GM23338 (cell line): Measurements from ENCODE around the gene RAP1GAP.

Experiments used
- ETS1 ChIP-seq: IDR thresholded peaks from 2 replicates; pipeline ENCODE4 v1.6.1; 2016; ENCODE audit warnings: antibody characterized with exemption
- EZH2 ChIP-seq: fragments of 200-600 bp; sonication (generic); IDR thresholded peaks from one replicate; pipeline ENCODE4 v1.8.0; 2017; ENCODE audit warnings: antibody characterized with exemption, mild to moderate bottlenecking, low read depth; ENCODE audit not compliant: unreplicated experiment
- EZH2phosphoT487 ChIP-seq: fragments of 200-600 bp; sonication (generic); IDR thresholded peaks from one replicate; pipeline ENCODE4 v1.8.1; 2018; ENCODE audit warnings: antibody characterized with exemption; ENCODE audit not compliant: unreplicated experiment
- POLR2AphosphoS5 ChIP-seq: IDR thresholded peaks from 2 replicates; pipeline ENCODE4 v1.6.1; 2016; ENCODE audit warnings: antibody characterized with exemption, low read depth
- STAT1 ChIP-seq: IDR thresholded peaks from one replicate; pipeline ENCODE4 v1.6.1; 2016; ENCODE audit warnings: antibody characterized with exemption; ENCODE audit not compliant: unreplicated experiment
- TF ChIP-seq, protein P1 (sequence below), 2 experiments: fragments of 200-600 bp in 1 of 2; sonication (generic) in 1 of 2; conservative IDR thresholded peaks; 2 replicates each; pipeline versions ENCODE4 v1.5.1 to v1.6.1; 2016 to 2017; ENCODE audit warnings: antibody characterized with exemption in 2 of 2, low read depth in 2 of 2, mild to moderate bottlenecking in 2 of 2, moderate library complexity in 1 of 2
- TF ChIP-seq, protein P2 (sequence below): IDR thresholded peaks from one replicate; pipeline ENCODE4 v1.6.1; 2018; ENCODE audit warnings: antibody characterized with exemption; ENCODE audit not compliant: unreplicated experiment
- TF ChIP-seq, protein P3 (sequence below): fragments of 250-450 bp; sonication (Bioruptor Pico); IDR thresholded peaks from 2 replicates; pipeline ENCODE4 v1.5.0; 2020; ENCODE audit warnings: mild to moderate bottlenecking, moderate library complexity

GRCh38 chr1:21587602-21587953 is 81.6 kb downstream of the RAP1GAP start:
- TF ChIP-seq, protein P1, sequence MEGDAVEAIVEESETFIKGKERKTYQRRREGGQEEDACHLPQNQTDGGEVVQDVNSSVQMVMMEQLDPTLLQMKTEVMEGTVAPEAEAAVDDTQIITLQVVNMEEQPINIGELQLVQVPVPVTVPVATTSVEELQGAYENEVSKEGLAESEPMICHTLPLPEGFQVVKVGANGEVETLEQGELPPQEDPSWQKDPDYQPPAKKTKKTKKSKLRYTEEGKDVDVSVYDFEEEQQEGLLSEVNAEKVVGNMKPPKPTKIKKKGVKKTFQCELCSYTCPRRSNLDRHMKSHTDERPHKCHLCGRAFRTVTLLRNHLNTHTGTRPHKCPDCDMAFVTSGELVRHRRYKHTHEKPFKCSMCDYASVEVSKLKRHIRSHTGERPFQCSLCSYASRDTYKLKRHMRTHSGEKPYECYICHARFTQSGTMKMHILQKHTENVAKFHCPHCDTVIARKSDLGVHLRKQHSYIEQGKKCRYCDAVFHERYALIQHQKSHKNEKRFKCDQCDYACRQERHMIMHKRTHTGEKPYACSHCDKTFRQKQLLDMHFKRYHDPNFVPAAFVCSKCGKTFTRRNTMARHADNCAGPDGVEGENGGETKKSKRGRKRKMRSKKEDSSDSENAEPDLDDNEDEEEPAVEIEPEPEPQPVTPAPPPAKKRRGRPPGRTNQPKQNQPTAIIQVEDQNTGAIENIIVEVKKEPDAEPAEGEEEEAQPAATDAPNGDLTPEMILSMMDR (conservative IDR thresholded peaks at IDR 0.05; ENCODE audit: low read depth in 2 of 2): no peak
- TF ChIP-seq, protein P2, sequence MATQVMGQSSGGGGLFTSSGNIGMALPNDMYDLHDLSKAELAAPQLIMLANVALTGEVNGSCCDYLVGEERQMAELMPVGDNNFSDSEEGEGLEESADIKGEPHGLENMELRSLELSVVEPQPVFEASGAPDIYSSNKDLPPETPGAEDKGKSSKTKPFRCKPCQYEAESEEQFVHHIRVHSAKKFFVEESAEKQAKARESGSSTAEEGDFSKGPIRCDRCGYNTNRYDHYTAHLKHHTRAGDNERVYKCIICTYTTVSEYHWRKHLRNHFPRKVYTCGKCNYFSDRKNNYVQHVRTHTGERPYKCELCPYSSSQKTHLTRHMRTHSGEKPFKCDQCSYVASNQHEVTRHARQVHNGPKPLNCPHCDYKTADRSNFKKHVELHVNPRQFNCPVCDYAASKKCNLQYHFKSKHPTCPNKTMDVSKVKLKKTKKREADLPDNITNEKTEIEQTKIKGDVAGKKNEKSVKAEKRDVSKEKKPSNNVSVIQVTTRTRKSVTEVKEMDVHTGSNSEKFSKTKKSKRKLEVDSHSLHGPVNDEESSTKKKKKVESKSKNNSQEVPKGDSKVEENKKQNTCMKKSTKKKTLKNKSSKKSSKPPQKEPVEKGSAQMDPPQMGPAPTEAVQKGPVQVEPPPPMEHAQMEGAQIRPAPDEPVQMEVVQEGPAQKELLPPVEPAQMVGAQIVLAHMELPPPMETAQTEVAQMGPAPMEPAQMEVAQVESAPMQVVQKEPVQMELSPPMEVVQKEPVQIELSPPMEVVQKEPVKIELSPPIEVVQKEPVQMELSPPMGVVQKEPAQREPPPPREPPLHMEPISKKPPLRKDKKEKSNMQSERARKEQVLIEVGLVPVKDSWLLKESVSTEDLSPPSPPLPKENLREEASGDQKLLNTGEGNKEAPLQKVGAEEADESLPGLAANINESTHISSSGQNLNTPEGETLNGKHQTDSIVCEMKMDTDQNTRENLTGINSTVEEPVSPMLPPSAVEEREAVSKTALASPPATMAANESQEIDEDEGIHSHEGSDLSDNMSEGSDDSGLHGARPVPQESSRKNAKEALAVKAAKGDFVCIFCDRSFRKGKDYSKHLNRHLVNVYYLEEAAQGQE: no peak
- TF ChIP-seq EZH2 (no peak), POLR2AphosphoS5 (no peak), STAT1 (no peak), ETS1 (no peak), EZH2phosphoT487 (no peak)
- TF ChIP-seq, protein P3, sequence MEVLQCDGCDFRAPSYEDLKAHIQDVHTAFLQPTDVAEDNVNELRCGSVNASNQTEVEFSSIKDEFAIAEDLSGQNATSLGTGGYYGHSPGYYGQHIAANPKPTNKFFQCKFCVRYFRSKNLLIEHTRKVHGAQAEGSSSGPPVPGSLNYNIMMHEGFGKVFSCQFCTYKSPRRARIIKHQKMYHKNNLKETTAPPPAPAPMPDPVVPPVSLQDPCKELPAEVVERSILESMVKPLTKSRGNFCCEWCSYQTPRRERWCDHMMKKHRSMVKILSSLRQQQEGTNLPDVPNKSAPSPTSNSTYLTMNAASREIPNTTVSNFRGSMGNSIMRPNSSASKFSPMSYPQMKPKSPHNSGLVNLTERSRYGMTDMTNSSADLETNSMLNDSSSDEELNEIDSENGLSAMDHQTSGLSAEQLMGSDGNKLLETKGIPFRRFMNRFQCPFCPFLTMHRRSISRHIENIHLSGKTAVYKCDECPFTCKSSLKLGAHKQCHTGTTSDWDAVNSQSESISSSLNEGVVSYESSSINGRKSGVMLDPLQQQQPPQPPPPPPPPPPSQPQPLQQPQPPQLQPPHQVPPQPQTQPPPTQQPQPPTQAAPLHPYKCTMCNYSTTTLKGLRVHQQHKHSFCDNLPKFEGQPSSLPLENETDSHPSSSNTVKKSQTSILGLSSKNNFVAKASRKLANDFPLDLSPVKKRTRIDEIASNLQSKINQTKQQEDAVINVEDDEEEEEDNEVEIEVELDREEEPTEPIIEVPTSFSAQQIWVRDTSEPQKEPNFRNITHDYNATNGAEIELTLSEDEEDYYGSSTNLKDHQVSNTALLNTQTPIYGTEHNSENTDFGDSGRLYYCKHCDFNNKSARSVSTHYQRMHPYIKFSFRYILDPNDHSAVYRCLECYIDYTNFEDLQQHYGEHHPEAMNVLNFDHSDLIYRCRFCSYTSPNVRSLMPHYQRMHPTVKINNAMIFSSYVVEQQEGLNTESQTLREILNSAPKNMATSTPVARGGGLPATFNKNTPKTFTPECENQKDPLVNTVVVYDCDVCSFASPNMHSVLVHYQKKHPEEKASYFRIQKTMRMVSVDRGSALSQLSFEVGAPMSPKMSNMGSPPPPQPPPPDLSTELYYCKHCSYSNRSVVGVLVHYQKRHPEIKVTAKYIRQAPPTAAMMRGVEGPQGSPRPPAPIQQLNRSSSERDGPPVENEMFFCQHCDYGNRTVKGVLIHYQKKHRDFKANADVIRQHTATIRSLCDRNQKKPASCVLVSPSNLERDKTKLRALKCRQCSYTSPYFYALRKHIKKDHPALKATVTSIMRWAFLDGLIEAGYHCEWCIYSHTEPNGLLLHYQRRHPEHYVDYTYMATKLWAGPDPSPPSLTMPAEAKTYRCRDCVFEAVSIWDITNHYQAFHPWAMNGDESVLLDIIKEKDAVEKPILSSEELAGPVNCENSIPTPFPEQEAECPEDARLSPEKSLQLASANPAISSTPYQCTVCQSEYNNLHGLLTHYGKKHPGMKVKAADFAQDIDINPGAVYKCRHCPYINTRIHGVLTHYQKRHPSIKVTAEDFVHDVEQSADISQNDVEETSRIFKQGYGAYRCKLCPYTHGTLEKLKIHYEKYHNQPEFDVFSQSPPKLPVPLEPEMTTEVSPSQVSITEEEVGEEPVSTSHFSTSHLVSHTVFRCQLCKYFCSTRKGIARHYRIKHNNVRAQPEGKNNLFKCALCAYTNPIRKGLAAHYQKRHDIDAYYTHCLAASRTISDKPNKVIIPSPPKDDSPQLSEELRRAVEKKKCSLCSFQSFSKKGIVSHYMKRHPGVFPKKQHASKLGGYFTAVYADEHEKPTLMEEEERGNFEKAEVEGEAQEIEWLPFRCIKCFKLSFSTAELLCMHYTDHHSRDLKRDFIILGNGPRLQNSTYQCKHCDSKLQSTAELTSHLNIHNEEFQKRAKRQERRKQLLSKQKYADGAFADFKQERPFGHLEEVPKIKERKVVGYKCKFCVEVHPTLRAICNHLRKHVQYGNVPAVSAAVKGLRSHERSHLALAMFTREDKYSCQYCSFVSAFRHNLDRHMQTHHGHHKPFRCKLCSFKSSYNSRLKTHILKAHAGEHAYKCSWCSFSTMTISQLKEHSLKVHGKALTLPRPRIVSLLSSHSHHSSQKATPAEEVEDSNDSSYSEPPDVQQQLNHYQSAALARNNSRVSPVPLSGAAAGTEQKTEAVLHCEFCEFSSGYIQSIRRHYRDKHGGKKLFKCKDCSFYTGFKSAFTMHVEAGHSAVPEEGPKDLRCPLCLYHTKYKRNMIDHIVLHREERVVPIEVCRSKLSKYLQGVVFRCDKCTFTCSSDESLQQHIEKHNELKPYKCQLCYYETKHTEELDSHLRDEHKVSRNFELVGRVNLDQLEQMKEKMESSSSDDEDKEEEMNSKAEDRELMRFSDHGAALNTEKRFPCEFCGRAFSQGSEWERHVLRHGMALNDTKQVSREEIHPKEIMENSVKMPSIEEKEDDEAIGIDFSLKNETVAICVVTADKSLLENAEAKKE (CRISPR knock-in tag): no peak
